Activated CD4-positive, CD25-positive, alpha-beta regulatory T cell treated with anti-CD3 and anti-CD28 coated beads, Interleukin-2, amount 50 U/mL, for 72 hours (primary cell): Measurements from ENCODE around the gene MYO9B.
"Not testable (repeated sequence)": the region's sequence is repeated elsewhere in the genome, so short reads cannot be mapped to it uniquely, and the experiment has no call there.

Experiments used
- DNase-seq: peaks from one replicate; pipeline ENCODE4 v3.0.0; 2021

MYO9B gene

DNA sequence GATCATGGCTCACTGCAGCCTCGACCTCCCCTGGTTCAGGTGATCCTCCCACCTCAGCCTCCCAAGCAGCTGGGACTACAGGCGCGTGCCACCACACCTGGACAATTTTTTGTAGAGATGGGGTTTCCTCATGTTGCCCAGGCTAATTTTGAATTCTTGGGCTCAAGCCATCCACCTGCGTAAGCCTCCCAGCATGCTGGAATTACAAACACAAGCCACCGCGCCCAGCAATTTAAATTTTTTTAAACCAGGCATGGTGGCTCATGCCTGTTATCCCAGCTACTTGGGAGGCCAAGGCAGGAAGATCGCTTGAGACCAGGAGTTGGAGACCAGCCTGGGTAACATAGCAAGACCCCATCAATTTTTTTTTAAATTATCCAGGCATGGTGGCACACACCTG lies 79.7 kb downstream of the MYO9B start:
- no peak for DNase-seq

DNA sequence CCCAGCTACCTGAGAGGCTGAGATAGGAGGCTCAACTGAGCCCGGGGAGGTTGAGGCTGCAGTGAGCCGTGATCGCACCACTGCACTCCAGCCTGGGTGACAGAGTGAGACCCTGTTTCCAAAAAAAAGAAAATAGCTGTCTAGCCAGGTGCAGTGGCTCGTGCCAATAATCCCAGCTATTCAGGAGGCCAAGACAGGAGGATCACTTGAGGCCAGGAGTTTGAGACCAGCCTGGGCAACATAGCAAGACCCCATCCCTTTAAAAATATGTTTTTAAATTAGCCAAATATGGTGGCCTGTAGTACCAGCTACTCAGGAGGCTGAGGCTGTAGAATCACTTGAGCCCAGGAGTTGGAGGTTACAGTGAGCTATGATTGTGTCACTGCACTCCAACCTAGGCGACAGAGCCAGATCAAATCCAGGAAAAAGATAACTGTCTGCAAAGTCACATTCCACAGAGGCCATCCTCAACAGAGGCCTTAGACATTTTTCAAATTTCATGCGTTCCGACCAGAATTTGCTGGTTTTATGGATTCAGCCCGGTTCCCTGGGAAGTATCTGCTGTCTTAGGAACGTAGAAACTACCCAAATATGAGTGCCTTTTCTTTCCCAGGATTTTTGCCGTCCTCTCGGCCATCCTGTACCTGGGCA lies 80.8 kb downstream of the MYO9B start:
- no peak for DNase-seq

DNA sequence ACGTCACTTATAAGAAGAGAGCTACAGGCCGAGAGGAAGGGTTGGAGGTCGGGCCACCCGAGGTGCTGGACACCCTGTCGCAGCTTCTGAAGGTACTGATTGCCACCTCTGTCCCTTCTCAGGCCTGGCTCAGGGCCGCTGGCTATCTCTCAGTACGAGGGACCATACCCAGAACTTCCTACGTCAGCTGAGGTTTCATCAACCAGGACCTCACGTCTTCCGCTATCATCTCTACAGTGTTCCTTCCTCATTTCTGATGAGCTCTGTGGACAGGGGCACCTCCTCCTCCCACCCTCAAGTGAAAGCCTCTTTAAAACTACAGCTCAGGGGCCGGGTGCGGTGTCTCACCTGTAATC lies 81.3 kb downstream of the MYO9B start:
- DNase-seq, result no peak

DNA sequence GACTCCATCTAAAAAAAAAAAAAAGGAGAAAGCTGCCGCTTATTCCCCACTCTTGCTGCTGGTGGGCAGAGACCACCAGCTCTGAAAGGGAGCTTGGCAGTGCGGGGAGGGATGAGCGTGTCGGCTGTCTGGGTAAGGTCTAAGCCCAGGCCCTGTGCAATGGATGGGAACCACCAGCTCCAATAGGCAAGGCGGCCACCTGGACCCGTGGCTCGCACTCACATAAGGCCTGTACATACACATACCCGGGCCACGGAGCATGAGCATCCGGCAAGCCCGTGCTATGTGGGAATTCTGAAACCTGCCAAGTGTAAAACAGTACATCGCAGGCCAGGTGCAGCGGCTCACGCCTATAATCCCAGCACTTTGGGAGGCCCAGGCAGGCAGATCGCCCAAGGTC lies 83.0 kb downstream of the MYO9B start:
- no peak for DNase-seq

DNA sequence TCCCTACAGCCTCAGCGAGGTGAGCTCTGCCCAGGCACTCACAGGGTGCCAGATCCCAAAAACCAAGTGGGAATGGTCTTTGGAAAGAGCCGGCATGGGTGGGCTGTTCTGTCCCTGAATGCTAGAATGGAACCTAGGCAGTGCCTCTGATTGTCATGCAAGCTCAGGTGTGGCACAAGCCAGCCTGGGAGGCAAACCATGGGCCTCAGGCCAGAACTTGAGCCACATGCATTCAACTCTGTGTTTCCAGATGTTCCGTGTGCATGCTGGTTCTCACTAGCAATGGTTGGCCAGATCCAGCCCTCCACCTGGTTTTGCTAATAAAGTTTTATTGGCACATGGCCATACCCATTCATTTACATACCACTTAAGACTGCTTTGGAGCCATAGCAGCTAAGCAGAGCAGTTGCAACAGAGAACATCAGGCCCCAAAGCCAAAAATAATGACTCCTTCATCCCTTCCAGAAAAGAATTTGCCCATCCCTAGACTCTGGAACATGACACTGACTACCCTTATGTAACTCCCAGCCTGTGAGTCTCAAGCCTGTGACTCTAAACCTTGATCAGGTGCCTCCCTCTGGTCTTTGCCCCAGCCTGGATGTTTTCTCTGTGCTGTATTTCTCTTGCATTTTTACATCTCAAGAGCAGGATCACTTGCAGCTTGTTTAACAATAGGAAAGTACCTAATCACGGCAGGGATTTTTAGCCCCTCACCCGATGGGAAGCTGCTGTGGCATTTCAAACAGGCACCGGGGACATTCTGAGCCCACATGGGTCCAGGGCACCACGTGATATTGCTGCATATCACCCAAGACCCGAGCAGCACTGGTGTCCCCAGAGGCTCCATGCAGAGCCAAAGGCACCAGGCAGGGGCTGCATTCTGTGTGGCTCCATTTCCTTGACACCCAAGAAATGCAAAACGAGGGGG lies 84.2 kb downstream of the MYO9B start:
- no peak for DNase-seq

DNA sequence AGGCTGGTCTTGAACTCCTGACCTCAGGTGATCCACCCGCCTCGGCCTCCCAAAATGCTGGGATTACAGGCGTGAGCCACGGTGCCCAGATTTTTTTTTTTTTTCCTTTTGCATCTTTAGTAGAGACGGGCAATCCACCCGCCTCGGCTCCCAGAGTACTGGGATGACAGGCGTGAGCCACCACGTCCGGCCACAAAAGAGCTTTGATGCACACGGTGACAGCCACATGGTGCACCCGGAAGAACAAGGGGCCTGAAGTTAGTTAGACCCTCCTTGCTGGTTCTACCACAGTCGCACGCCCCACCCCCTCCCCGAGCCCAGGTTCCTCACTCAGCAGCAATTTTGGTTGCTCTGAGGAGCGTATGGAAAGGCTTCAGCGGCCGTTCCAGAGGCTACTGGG lies 85.3 kb downstream of the MYO9B start:
- DNase-seq, result no peak

DNA sequence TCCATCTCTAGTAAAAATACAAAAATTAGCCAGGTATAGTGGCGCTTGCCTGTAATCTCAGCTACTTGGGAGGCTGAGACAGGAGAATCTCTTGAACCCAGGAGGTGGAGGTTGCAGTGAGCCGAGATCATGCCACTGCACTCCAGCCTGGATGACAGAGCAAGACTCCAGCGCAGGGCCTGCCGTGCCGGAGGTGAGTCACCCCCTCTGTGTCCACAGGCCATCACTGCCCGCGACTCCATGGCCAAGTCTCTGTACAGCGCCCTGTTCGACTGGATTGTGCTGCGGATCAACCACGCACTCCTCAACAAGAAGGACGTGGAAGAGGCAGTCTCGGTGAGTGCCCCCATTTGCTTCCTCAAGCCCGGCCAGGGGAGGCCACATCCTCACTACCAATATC lies 86.6 kb downstream of the MYO9B start:
- not testable (repeated sequence) for DNase-seq

DNA sequence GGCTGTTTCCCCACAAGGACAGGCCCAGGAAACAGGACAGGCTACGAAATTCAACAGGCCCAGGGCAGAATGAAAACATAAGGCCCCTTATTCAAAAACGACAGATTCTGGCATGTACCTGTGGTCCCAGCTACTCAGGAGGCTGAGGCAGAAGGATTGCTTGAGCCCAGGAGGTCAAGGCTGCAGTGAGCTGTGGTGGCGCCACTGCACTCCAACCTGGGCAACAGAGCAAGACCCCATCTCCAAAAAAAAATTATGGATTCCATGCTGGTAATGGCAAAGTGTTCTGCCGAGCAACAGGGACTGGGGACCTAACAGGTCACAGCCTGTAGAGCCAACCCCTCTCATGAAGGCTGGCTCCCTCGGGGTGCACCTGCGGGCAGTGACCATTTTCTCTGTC lies 87.0 kb downstream of the MYO9B start:
- no peak for DNase-seq

DNA sequence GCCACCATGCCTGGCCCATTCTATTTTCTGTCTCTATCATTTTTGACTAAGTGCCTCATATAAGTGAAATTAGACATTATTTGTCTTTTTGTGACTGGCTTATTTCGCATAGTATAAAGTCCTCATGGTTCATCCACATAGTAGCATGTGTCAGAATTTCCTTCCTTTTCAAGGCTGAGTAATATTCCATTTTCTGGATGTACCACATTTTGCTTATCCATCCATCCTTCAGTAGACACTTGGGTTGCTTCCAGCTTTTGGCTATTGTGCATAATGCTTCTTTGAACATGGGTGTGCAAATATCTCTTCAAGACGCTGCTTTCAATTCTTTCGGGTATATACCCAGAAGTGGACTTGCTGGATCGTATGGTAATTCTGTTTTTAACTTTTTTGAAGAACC lies 88.1 kb downstream of the MYO9B start:
- no peak for DNase-seq

DNA sequence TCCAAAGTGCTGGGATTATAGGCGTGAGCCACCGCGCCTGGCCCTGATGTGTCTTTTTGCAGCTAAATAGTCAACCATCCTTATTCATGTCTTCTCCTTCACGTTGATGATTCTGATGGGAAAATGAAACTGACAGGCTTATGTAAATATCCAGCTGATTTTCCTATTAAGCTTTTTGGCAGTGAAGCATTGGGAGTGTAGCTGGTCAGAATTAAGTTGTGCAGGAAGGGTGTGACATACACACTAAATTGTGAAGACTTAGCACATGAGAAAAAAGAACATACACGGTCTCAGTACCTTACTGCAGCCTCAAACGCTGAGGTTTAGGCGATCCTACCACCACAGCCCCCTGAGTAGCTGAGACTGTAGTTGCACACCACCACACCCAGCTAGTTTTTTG lies 89.1 kb downstream of the MYO9B start:
- DNase-seq, result no peak

DNA sequence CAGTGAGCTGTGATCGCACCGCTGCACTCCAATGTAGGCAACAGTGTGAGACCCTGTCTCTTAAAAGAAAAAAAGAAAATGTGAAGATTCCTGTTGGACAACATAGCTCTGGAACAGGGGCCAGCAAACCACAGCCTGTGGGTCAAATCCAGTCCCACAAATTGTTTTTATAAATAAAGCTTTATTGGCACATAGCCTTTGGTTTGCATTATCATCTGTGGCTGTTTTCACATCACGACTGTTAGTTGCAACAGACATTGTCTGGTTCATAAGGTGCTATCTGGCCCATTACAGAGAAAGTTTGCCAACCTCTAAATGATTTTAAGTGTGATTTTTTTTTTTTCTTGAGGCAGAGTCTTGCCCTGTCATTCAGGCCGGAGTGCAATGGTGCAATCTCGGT lies 90.1 kb downstream of the MYO9B start:
- DNase-seq, result no peak

DNA sequence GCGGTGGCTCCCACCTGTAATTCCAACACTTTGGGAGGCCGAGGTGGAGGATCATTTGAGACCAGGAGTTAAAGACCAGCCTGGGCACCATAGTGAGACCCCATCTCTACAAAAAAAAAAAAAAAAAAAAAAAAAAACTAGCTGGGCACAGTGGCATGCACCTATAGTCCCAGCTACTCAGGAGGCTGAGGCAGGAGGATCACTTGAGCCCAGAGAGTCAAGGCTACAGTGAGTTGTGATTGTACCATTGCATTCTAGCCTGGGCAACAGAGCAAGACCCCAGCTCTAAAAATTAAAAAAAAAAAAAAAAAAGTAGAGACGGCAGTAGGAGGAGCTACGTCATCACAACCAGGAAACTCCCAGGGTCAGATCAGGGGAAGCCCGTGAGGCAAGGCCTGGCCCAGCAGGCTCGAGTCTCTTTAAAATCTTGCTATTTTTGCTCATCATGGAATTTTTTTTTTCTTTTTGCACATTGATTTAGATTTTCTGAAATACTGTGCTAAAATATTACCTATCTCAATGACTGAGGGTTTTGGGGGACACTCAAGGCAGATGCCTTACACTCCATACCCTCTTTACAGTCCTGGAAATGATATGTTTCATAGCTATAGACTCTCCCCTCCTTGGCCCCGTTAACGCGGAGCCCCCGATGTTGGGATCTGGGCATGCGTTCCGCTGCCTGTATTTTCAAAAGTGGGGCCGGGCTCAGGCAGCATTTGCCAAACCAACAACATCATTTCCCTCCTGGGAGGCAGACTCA lies 95.1 kb downstream of the MYO9B start:
- no peak for DNase-seq

DNA sequence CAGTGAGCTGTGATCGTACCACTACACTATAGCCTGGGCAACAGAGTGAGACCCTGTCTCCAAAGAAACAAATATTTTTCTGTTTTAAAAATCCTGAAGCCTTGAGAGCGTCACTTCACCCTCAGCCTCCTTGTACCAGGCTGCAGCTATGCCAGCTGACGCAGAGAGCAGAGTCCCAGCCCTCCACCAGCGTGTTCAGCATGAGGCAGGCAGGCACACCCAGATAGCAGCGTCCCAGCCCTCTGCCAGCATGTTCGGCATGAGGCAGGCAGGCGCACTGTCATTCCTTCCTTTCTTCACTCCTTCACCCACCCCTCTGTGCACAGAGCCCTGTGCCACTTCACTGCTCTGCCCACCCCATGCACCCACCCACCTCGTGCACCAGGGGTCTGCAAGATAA lies 96.3 kb downstream of the MYO9B start:
- DNase-seq, result no peak

DNA sequence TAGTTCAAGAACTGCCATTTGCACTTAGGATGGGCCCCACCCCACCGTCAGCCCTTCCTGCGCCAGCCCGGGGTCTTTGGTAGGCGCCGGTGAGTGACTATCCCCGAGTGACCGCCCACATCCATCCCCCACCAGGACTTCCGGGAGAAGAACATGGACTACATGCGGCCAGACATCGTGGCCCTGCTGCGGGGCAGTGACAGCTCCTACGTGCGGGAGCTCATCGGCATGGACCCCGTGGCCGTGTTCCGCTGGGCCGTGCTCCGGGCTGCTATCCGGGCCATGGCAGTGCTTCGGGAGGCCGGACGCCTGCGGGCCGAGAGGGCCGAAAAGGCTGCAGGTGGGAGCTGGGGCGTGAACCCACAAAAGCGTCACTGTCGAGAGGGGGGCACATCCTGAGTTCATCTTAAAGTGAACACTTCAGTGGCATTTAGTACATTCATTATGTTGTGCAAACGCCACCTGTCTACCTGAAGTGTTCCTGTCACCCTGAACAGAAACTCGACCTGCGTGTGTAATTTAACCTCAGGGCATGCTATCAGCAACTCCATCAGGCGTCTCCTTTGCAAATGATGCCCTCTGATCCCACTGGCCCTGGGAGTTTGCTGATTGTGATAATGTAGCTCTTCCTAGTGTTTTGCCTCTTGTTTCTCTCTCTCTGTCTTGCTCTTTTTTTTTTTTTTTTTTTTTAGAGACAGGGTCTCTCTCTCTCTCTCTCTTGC lies 97.2 kb downstream of the MYO9B start:
- no peak for DNase-seq

DNA sequence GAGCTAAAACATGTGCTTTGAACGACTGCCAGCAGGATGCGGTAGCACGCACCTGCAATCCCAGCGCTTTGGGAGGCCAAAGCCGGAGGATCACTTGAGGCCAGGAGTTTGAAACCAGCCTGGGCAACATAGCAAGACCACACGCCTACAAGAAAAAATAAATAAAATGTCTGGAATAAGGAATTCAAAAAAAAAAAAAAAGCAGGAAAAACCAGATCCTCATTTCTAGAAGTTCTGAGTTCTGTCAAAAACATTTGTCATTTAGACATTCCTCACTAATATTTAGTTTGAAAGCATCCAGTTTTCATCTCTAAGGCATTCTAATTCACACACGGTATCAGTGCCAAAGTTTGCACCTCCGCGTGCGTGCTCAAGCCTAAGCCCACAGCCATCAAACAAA lies 102.7 kb downstream of the MYO9B start:
- DNase-seq, result no peak

DNA sequence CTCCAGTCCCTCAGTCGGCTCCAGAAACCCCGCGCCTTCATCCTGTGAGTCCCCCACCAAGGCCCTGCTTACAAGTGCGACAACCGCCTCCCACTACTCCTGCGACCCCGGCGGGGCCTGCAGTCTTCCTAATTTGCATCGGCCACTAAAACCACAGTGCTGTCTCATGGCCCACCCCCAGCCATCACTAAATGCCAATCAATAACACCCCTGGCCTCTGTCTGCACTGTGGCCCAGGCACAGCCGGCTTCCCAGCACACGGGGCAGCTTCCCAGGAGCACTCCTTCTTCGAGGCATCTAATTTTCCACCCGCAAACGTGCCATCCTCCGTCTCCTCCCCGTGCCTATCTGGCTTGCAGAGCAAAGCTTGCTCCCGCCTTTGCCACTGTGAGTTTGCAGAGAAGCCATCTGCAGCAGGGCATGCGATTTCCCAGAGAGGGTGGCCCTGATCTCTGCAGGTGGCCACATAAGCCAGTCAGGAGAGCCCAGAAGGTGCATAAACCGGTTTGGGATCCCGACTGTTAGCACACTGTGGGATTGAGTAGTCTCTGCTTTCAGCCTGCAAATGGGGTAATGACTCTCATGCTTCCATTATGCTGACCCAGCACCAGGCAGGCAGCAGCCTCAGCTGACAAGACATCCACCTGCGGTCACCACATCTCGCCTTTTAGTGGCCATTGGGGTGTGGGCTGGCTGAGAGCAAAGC lies 105.6 kb downstream of the MYO9B start:
- no peak for DNase-seq

DNA sequence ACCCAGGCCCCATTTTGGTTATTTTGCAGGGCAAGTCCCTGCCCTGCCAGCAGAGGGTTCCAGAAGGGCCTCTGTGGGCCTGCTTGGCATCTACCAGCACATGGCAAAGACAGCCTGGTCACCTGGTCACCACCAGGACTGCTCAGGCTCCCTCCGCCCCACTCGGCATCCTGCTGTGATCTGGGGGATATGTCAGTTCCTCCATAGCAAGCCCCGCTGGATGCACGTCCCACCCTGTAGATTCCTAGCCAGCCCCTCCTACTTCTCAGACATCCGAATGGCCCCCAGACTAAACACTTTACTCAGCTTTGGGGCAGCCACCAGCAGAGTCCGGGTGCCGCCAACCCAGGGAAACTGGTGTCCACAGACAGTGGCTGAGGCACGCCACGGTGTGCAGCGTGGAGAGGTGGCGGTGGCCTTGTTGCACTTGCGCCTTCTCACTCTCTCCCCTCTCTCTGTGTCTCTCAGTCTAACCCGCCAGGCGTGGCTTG lies 107.7 kb downstream of the MYO9B start:
- no peak for DNase-seq

DNA sequence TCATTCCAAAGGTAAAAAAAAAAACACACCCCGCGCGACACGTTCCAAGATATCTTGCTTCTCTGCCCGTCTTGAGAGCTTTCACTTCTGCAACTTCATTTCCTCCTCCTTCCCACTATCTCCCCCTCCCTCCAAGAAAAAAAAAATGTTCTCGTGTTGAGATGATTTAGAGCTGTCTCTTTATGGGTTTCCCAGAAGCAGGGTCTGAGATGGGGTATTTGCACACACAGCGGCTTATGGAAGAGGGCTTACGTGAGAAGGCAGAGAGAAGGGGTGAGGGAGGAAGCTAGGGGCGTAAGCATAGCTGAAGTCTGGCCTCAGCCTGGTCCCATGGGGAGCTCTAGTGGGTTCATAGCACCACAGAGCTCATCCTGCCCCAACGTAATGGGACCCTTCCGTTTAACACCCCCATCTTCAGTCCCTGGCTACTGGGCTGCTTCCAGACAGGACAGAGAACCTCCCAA lies 108.3 kb downstream of the MYO9B start:
- DNase-seq, result no peak

DNA sequence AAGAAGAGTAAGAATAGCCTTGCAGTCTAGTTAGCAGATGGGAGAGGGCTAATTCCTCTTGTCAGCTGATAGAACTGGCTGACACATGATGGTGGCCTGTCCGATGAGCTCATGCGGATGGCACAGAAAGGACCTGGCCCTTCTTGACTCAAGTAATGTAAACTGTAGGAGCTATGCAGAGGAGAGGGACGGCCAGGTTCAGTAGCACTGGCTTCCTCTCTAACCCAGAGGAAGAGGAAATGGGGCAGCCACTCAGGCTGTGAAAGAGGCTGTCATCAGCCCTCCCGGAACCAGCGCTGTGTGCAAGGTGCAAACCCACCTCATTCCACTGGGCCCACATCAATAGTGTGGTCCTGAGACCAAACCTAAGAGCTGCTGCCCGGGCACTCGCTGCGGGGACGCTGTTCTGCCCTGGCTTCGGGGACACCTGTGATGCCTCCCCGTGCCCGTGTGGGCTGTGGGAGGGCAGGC lies 108.8 kb downstream of the MYO9B start:
- no peak for DNase-seq

DNA sequence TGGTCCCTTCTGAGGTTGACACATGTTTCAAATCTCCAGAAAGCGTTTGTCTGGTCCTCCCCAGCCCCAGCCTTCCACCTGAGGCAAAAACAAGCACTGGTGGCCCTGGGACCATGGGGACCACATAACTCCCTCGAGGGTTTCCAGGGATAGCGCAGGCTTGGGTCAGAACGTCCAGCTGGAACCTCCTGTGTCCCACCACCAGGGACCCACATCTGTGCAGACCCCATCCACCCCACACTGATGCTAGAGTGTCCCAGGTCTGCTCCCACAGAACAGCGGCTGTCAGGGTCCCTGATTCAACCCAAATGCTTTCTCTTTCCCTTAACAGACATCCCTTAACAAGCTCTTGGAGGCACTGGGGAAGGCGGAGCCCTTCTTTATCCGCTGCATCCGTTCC lies 110.0 kb downstream of the MYO9B start:
- DNase-seq, result no peak

DNA sequence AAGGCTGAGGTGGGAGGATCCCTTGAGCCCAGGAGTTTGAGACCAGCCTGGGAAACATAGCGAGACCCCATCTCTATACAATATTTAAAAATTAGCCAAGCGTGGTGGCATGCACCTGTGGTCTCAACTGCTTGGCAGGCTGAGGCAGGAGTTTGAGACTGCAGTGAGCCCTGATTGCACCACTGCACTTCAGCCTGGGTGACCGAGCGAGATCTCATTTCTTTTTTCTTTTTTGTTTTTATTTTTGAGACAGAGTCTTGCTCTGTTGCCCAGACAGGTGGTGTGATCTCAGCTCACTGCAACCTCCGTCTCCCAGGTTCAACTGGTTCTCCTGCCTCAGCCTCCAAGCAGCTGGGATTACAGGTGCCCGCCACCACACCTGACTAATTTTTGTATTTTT lies 116.2 kb downstream of the MYO9B start:
- not testable (repeated sequence) for DNase-seq

DNA sequence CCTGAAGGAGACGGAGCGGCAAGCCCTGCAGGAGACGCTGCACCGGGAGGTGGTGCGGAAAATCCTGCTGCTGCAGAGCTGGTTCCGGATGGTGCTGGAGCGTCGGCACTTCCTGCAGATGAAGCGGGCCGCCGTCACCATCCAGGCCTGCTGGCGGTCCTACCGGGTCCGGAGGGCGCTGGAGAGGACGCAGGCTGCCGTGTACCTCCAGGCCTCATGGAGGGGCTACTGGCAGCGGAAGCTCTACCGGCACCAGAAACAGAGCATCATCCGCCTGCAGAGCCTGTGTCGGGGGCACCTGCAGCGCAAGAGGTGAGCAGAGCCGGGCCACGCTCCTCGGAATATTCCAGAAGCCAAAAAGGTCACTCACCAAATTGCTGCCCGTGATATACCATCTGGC lies 117.2 kb downstream of the MYO9B start:
- DNase-seq, result no peak
